ENCODE data around the gene IMPG1. TPM values are rescaled to one million over a fixed set of nuclear protein-coding genes. Genes with fewer than 3 reads are reported as not detected.

The IMPG1 gene
- polyA plus RNA-seq, 1 experiment = not detected

DNA sequence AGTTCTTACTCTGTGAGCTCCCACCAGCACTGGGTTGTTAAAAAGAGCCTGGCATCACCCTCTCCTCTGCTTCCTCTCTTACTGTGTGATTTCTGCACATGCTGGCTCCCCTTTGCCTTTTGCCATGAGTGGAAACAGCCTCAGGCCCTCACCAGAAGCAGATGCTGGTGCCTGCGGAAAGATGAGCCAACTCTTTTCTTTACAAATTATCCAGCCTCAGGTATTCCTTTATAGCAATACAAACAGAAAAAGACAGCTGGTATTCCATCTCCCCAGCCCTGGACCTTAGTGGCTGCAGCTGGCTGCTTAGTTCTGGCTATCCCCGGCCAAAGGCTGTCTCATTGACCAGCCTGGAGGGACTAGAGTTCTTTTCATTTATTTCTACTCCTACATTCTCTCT is 129.1 kb downstream of the IMPG1 start:
- Histone ChIP-seq H3K27me3 (ENCODE audit: control insufficient read depth, insufficient read depth, low read length) (peaks cover 3% of the 10 kb centered on the region), H3K9me3 (ENCODE audit: control insufficient read depth, insufficient read depth, low read length) (no peaks in the 10 kb centered on the region), H3K27ac (ENCODE audit: low read depth, low read length) (no peak overlapping the region), H3K4me3 (ENCODE audit: low read depth, low read length) (no peak overlapping the region)
- CTCF ChIA-PET = interaction anchor here (1.3 kb wide), 1 partner anchor 9 kb away, joined by 5 read pairs; no protein-coding TSS in a partner anchor
- POLR2A ChIA-PET = no interaction called here
- no peak for DNase-seq (ENCODE audit: low read depth, low spot score)
- TF ChIP-seq, protein P1, sequence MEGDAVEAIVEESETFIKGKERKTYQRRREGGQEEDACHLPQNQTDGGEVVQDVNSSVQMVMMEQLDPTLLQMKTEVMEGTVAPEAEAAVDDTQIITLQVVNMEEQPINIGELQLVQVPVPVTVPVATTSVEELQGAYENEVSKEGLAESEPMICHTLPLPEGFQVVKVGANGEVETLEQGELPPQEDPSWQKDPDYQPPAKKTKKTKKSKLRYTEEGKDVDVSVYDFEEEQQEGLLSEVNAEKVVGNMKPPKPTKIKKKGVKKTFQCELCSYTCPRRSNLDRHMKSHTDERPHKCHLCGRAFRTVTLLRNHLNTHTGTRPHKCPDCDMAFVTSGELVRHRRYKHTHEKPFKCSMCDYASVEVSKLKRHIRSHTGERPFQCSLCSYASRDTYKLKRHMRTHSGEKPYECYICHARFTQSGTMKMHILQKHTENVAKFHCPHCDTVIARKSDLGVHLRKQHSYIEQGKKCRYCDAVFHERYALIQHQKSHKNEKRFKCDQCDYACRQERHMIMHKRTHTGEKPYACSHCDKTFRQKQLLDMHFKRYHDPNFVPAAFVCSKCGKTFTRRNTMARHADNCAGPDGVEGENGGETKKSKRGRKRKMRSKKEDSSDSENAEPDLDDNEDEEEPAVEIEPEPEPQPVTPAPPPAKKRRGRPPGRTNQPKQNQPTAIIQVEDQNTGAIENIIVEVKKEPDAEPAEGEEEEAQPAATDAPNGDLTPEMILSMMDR (IDR thresholded peaks at IDR 0.05; ENCODE audit: low read depth, low read length) = no peak

DNA sequence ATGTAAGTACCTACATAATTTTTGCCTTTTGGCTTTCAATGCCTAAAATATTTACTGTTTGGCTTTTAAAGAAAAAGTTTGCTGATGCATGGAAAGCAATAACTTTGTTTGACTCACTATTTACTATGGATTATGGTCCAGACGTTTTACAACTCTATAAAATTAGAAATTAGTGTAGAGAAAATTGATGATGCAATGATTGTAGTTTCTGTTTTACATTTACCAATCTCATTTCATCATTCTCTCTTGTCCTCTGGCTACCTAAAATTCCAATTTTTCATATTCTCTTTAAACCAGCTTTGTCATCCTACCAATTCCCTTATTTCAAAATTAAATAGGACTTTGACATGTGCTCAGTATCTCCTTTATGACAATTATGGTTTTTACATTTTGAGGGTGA is 131.0 kb downstream of the IMPG1 start:
- CTCF ChIA-PET = no interaction called here

DNA sequence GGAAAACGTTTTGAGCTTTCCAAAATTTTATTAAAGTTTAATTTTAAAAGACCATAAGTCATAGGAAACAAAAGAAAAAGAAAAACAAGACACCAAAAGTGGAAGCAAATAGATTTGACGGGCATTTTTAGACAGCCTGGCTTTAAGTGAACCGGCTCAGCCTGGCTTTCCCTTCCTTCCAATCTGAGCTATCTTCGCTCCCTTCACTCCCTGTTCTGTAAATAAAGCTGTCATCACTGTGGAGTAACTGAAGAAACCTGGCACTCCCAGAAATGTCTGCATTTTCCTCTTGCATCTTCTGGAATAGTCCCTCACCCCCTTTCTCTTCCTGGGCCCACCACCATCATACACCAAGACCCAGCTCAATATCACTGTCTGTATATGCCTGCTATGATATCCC is 131.9 kb downstream of the IMPG1 start:
- CTCF ChIA-PET = interaction anchor here (1.6 kb wide), 1 partner anchor 1517 kb away, joined by 7 read pairs; no protein-coding TSS in a partner anchor
- POLR2A ChIA-PET = no interaction called here

More for the DNA sequence above, 131.0 kb downstream of the IMPG1 start:
- peaks cover 6% of the 10 kb centered on the region for H3K27me3 ChIP-seq (ENCODE audit: control insufficient read depth, insufficient read depth, low read length)
- DNase-seq (ENCODE audit: low read depth, low spot score) = no peak
- POLR2A ChIA-PET = no interaction called here
- TF ChIP-seq, protein P1 (IDR thresholded peaks at IDR 0.05; ENCODE audit: low read depth, low read length) = no peak
- H3K4me3 ChIP-seq (ENCODE audit: low read depth, low read length) = no peak overlapping the region
- H3K9me3 ChIP-seq (ENCODE audit: control insufficient read depth, insufficient read depth, low read length) = no peaks in the 10 kb centered on the region
- no peak overlapping the region for H3K27ac ChIP-seq (ENCODE audit: low read depth, low read length)

DNA sequence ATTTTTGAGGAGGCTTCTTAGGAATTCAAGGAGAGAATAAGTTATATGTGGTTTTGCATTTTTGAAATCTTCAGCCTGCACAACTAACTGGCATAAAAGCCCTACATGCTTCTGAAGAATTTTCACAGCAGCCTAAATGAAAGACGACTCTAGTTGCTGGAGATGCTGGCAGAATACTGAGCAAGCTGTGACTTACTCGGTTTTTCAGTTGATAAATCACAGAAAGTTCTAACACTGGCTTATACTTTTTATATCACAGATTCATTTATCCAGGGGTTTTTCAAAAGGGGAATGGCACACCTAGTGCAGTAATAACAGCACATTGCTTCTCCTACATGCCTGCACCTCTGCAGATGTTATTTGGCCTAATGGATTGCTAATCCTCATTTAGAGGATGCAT is 134.6 kb downstream of the IMPG1 start:
- peaks cover 10% of the 10 kb centered on the region for H3K27me3 ChIP-seq (ENCODE audit: control insufficient read depth, insufficient read depth, low read length)
- H3K4me3 ChIP-seq (ENCODE audit: low read depth, low read length) = no peak overlapping the region
- TF ChIP-seq, protein P1 (IDR thresholded peaks at IDR 0.05; ENCODE audit: low read depth, low read length) = no peak
- DNase-seq (ENCODE audit: low read depth, low spot score) = no peak
- no peaks in the 10 kb centered on the region; the same call in 1 of the 2 replicates for H3K9me3 ChIP-seq (ENCODE audit: control insufficient read depth, insufficient read depth, low read length)
- H3K27ac ChIP-seq (ENCODE audit: low read depth, low read length) = no peak overlapping the region
- ChIA-PET POLR2A (no interaction called here), CTCF (no interaction called here)

More for the DNA sequence above, 131.9 kb downstream of the IMPG1 start:
- Histone ChIP-seq H3K27ac (ENCODE audit: low read depth, low read length) (no peak overlapping the region), H3K4me3 (ENCODE audit: low read depth, low read length) (no peak overlapping the region), H3K27me3 (ENCODE audit: control insufficient read depth, insufficient read depth, low read length) (peaks cover 6% of the 10 kb centered on the region), H3K9me3 (ENCODE audit: control insufficient read depth, insufficient read depth, low read length) (no peaks in the 10 kb centered on the region)
- no peak for DNase-seq (ENCODE audit: low read depth, low spot score)
- TF ChIP-seq, protein P1 (IDR thresholded peaks at IDR 0.05; ENCODE audit: low read depth, low read length) = no peak

DNA sequence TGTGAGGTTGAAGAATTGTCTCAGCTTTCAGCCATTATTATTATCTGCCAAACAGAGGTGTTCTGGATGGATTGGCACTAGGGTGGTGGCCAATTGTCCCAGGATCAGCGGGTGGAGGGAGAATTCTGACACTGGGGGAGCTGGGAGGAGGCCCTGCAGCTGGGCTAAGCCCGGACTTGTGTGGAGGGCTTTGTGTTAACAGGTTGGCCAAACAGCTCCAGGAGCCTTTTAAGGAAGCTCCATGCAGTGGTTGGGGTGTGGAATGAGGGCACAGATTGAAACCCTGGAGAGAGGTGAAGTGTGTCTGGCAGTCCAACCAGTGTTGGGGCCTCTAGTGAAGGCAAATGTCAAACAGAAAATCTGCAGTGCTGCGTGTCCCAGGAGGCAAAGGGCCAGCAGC is 135.8 kb downstream of the IMPG1 start:
- CTCF ChIA-PET = interaction anchor here (0.5 to 0.9 kb wide), 2 partner anchors 9 to 81 kb away, joined by 3 read pairs; no protein-coding TSS in a partner anchor
- H3K9me3 ChIP-seq (ENCODE audit: control insufficient read depth, insufficient read depth, low read length) = no peaks in the 10 kb centered on the region; the same call in 1 of the 2 replicates
- DNase-seq (ENCODE audit: low read depth, low spot score) = no peak
- TF ChIP-seq, protein P1 (IDR thresholded peaks at IDR 0.05; ENCODE audit: low read depth, low read length) = no peak
- POLR2A ChIA-PET = no interaction called here
- peaks cover 10% of the 10 kb centered on the region for H3K27me3 ChIP-seq (ENCODE audit: control insufficient read depth, insufficient read depth, low read length)
- no peak overlapping the region for H3K27ac ChIP-seq (ENCODE audit: low read depth, low read length)
- no peak overlapping the region for H3K4me3 ChIP-seq (ENCODE audit: low read depth, low read length)
